Stimulated activated CD8-positive, alpha-beta memory T cell treated with anti-CD3 and anti-CD28 coated beads, Interleukin-12 subunit alpha, Interleukin-12 subunit beta, amount 100 ng/mL, for 24 hours (primary cell): Measurements from ENCODE around the gene GRHL3.
"Not testable (repeated sequence)": the region's sequence is repeated elsewhere in the genome, so short reads cannot be mapped to it uniquely, and the experiment has no call there.

ENCODE experiments used
- DNase-seq: peaks from one replicate; pipeline ENCODE4 v3.0.0-alpha.2; 2020; ENCODE audit errors: extremely low read depth

The GRHL3 gene

GRCh38 chr1:24319312-24319863, at the start of gene GRHL3:
TSS of gene GRHL3 (plus strand) at chr1:24319357. CDS start at chr1:24319552, 195 bp downstream.
- no peak for DNase-seq

- not testable (repeated sequence) for DNase-seq
These were observed 44.7 kb upstream of the GRHL3 start for GRCh38 chr1:24274203-24275103.

- no peak for DNase-seq
These were observed 44.1 kb upstream of the GRHL3 start for GRCh38 chr1:24275104-24275410.

GRCh38 chr1:24275510-24275909, 43.6 kb upstream of the GRHL3 start:
- no peak for DNase-seq

- no peak for DNase-seq
These were observed 42.4 kb upstream of the GRHL3 start for GRCh38 chr1:24276791-24277190.

GRCh38 chr1:24277420-24278169, 41.6 kb upstream of the GRHL3 start:
- DNase-seq: no peak

- no peak for DNase-seq
These were observed 40.4 kb upstream of the GRHL3 start for GRCh38 chr1:24278726-24279125.

GRCh38 chr1:24279590-24280232, 39.4 kb upstream of the GRHL3 start:
- no peak for DNase-seq

- no peak for DNase-seq
These were observed 37.6 kb upstream of the GRHL3 start for GRCh38 chr1:24281591-24281990.

- DNase-seq: no peak
These were observed 36.7 kb upstream of the GRHL3 start for GRCh38 chr1:24282491-24282890.

- DNase-seq: no peak
These were observed 35.6 kb upstream of the GRHL3 start for GRCh38 chr1:24283326-24284155.

GRCh38 chr1:24284156-24284471, 35.0 kb upstream of the GRHL3 start:
- no peak for DNase-seq

- no peak for DNase-seq
These were observed 33.9 kb upstream of the GRHL3 start for GRCh38 chr1:24285231-24285630.

- DNase-seq: no peak
These were observed 32.7 kb upstream of the GRHL3 start for GRCh38 chr1:24286246-24287010.

GRCh38 chr1:24287779-24288178, 31.4 kb upstream of the GRHL3 start:
- DNase-seq: not testable (repeated sequence)

- DNase-seq: no peak
These were observed 30.7 kb upstream of the GRHL3 start for GRCh38 chr1:24288479-24288878.

- no peak for DNase-seq
These were observed 29.1 kb upstream of the GRHL3 start for GRCh38 chr1:24289937-24290595.

GRCh38 chr1:24290933-24291487, 28.1 kb upstream of the GRHL3 start:
- DNase-seq: no peak

- no peak for DNase-seq
These were observed 27.1 kb upstream of the GRHL3 start for GRCh38 chr1:24292103-24292502.

- no peak for DNase-seq
These were observed 26.3 kb upstream of the GRHL3 start for GRCh38 chr1:24292887-24293286.
